Neutrophil (primary cell): Measurements from ENCODE around the gene ACTL10.
"Not testable (repeated sequence)": the region's sequence is repeated elsewhere in the genome, so short reads cannot be mapped to it uniquely, and the experiment has no call there.

Experiments
- H3K27ac ChIP-seq: fragments of 200-600 bp; sonication (generic); 2 replicates; pipeline ENCODE4 v1.5.1; 2016; ENCODE audit warnings: mild to moderate bottlenecking, moderate library complexity
- H3K27me3 ChIP-seq: fragments of 200-600 bp; sonication (generic); 2 replicates; pipeline ENCODE4 v1.6.0; 2016; ENCODE audit warnings: mild to moderate bottlenecking
- H3K36me3 ChIP-seq: fragments of 200-600 bp; sonication (generic); 2 replicates; pipeline ENCODE4 v1.5.1; 2017
- H3K4me1 ChIP-seq, 2 experiments: fragments of 200-600 bp in 1 of 2; sonication (generic) in 1 of 2; 1 replicate in 1 of 2; 2 replicates in 1 of 2; pipeline versions ENCODE4 v1.5.1 to v1.6.1; 2013 to 2016; ENCODE audit warnings: low read depth in 1 of 2, low read length in 1 of 2, mild to moderate bottlenecking in 1 of 2, moderate library complexity in 1 of 2; ENCODE audit not compliant: control insufficient read depth in 1 of 2, insufficient read depth in 1 of 2
- H3K4me3 ChIP-seq, 2 experiments: fragments of 200-600 bp in 1 of 2; sonication (generic) in 1 of 2; 1 replicate in 1 of 2; 2 replicates in 1 of 2; pipeline ENCODE4 v1.5.1; 2013 to 2016; ENCODE audit warnings: low read depth in 1 of 2, low read length in 1 of 2, mild to moderate bottlenecking in 1 of 2, moderate library complexity in 1 of 2
- H3K9me3 ChIP-seq: fragments of 200-600 bp; sonication (generic); 2 replicates; pipeline ENCODE4 v1.5.1; 2016
- CTCF ChIP-seq: fragments of 200-600 bp; sonication (generic); IDR thresholded peaks from 2 replicates; pipeline ENCODE4 v1.5.1; 2016; ENCODE audit warnings: antibody characterized with exemption

ACTL10 gene

GRCh38 chr20:33626190-33626589, 40.6 kb upstream of the ACTL10 start:
- Histone ChIP-seq H3K27ac (no peak overlapping the region), H3K9me3 (no peaks in the 10 kb centered on the region), H3K27me3 (no peaks in the 10 kb centered on the region), H3K36me3 (peaks cover 65% of the 10 kb centered on the region), H3K4me1 (no peaks in the 10 kb centered on the region), H3K4me3 (no peak overlapping the region)
- TF ChIP-seq CTCF = no peak

- peaks cover 72% of the 10 kb centered on the region for H3K36me3 ChIP-seq
- no peak for TF ChIP-seq CTCF
- H3K27ac ChIP-seq = no peak overlapping the region
Measured at GRCh38 chr20:33627577-33628216, 39.0 kb upstream of the ACTL10 start.

GRCh38 chr20:33629533-33629932, 37.2 kb upstream of the ACTL10 start:
- peaks cover 65% of the 10 kb centered on the region for H3K36me3 ChIP-seq
- TF ChIP-seq CTCF = no peak

More at GRCh38 chr20:33627577-33628216, 39.0 kb upstream of the ACTL10 start:
- Histone ChIP-seq H3K27me3 (no peaks in the 10 kb centered on the region), H3K9me3 (no peaks in the 10 kb centered on the region), H3K4me1 (no peaks in the 10 kb centered on the region), H3K4me3 (no peak overlapping the region)

GRCh38 chr20:33629979-33630378, 36.8 kb upstream of the ACTL10 start:
- Histone ChIP-seq H3K27me3 (no peaks in the 10 kb centered on the region), H3K36me3 (peaks cover 60% of the 10 kb centered on the region), H3K4me1 (no peaks in the 10 kb centered on the region), H3K27ac (no peak overlapping the region), H3K9me3 (no peaks in the 10 kb centered on the region), H3K4me3 (no peak overlapping the region)
- TF ChIP-seq CTCF = no peak

More at GRCh38 chr20:33629533-33629932, 37.2 kb upstream of the ACTL10 start:
- no peaks in the 10 kb centered on the region for H3K9me3 ChIP-seq
- no peak overlapping the region for H3K4me3 ChIP-seq
- H3K27me3 ChIP-seq = no peaks in the 10 kb centered on the region
- no peaks in the 10 kb centered on the region for H3K4me1 ChIP-seq
- no peak overlapping the region for H3K27ac ChIP-seq

- Histone ChIP-seq H3K36me3 (peaks cover 55% of the 10 kb centered on the region), H3K9me3 (no peaks in the 10 kb centered on the region), H3K27me3 (no peaks in the 10 kb centered on the region), H3K4me3 (no peak overlapping the region), H3K4me1 (no peaks in the 10 kb centered on the region), H3K27ac (no peak overlapping the region)
- no peak for TF ChIP-seq CTCF
Measured at GRCh38 chr20:33630507-33630906, 36.2 kb upstream of the ACTL10 start.

- H3K36me3 ChIP-seq = peaks cover 48% of the 10 kb centered on the region
- H3K4me3 ChIP-seq, H3K9me3 ChIP-seq, H3K4me1 ChIP-seq, H3K27me3 ChIP-seq, H3K27ac ChIP-seq: not testable (repeated sequence)
Measured at GRCh38 chr20:33631910-33632309, 34.8 kb upstream of the ACTL10 start.
